Glutamatergic neuron (in vitro differentiated cells): ENCODE measurements around the gene CLPX. TPM values are rescaled to one million over a fixed set of nuclear protein-coding genes. Genes with fewer than 3 reads are reported as not detected.
"Not testable (repeated sequence)": the region's sequence is repeated elsewhere in the genome, so short reads cannot be mapped to it uniquely, and the experiment has no call there.

Source experiments
- DNase-seq: peaks from one replicate; pipeline ENCODE4 v3.0.0; 2022
- H3K27ac Mint-ChIP-seq: one replicate; pipeline ENCODE4 v1.8.0; 2020; ENCODE audit warnings: mild to moderate bottlenecking, mixed read lengths, inconsistent platforms; ENCODE audit not compliant: unreplicated experiment
- H3K27me3 Mint-ChIP-seq: one replicate; pipeline ENCODE4 v1.8.0; 2020; ENCODE audit warnings: mild to moderate bottlenecking, moderate library complexity, mixed read lengths, inconsistent platforms; ENCODE audit not compliant: unreplicated experiment
- H3K36me3 Mint-ChIP-seq: one replicate; pipeline ENCODE4 v1.8.0; 2020; ENCODE audit warnings: mild to moderate bottlenecking, mixed read lengths, inconsistent platforms; ENCODE audit not compliant: unreplicated experiment
- H3K4me1 Mint-ChIP-seq: one replicate; pipeline ENCODE4 v1.8.0; 2020; ENCODE audit warnings: mild to moderate bottlenecking, low read depth, mixed read lengths, inconsistent platforms; ENCODE audit not compliant: unreplicated experiment
- H3K4me3 Mint-ChIP-seq: one replicate; pipeline ENCODE4 v1.8.0; 2020; ENCODE audit warnings: mild to moderate bottlenecking, mixed read lengths, inconsistent platforms; ENCODE audit not compliant: unreplicated experiment
- H3K9me3 Mint-ChIP-seq: one replicate; pipeline ENCODE4 v1.8.0; 2020; ENCODE audit warnings: mild to moderate bottlenecking, moderate library complexity, mixed read lengths, inconsistent platforms; ENCODE audit not compliant: unreplicated experiment
- CTCF ChIP-seq: fragments of 200-600 bp; sonication (generic); IDR thresholded peaks from one replicate; pipeline ENCODE4 v1.5.0; 2021; ENCODE audit not compliant: partially characterized antibody, unreplicated experiment
- total RNA-seq: library from RNA; stranded (reverse); fragmentation: NEBNext Ultra II Directional; extraction: Animal tissue kit (Norgen Biotek cat#: 25700); gene quantifications from one replicate; pipeline ENCODE4 v1.2.1, GENCODE V29; 2021; ENCODE audit not compliant: unreplicated experiment

The CLPX gene
- total RNA-seq, 1 donor from 2014 or later = 28.6 TPM

GRCh38 chr15:65146438-65146837 lies 38.7 kb downstream of the CLPX start:
- H3K4me1 Mint-ChIP-seq = peaks cover 3% of the 10 kb centered on the region
- no peak overlapping the region for H3K4me3 Mint-ChIP-seq
- H3K27ac Mint-ChIP-seq = no peak overlapping the region
- no peaks in the 10 kb centered on the region for H3K27me3 Mint-ChIP-seq
- DNase-seq = no peak
- no peak for TF ChIP-seq CTCF
- H3K9me3 Mint-ChIP-seq = peaks cover 2% of the 10 kb centered on the region
- no peaks in the 10 kb centered on the region for H3K36me3 Mint-ChIP-seq

GRCh38 chr15:65138631-65139030 lies 46.5 kb downstream of the CLPX start:
- not testable (repeated sequence) for H3K27me3 Mint-ChIP-seq, H3K4me3 Mint-ChIP-seq, H3K27ac Mint-ChIP-seq, DNase-seq, H3K4me1 Mint-ChIP-seq
- peaks cover 14% of the 10 kb centered on the region for H3K36me3 Mint-ChIP-seq
- peaks cover 13% of the 10 kb centered on the region for H3K9me3 Mint-ChIP-seq

- Mint-ChIP-seq H3K36me3 (peaks cover 14% of the 10 kb centered on the region), H3K9me3 (peaks cover 14% of the 10 kb centered on the region)
- not testable (repeated sequence) for H3K4me1 Mint-ChIP-seq, H3K4me3 Mint-ChIP-seq, H3K27ac Mint-ChIP-seq, DNase-seq, H3K27me3 Mint-ChIP-seq
Observed at GRCh38 chr15:65137893-65138292, 47.2 kb downstream of the CLPX start.

GRCh38 chr15:65137089-65137488 lies 48.1 kb downstream of the CLPX start:
- not testable (repeated sequence) for H3K4me1 Mint-ChIP-seq, H3K4me3 Mint-ChIP-seq, DNase-seq, H3K27ac Mint-ChIP-seq, H3K27me3 Mint-ChIP-seq
- Mint-ChIP-seq H3K9me3 (peaks cover 14% of the 10 kb centered on the region), H3K36me3 (peaks cover 14% of the 10 kb centered on the region)

GRCh38 chr15:65134538-65134937 lies 50.6 kb downstream of the CLPX start:
- H3K4me3 Mint-ChIP-seq = peak overlapping the region; percentile 90
- DNase-seq = no peak
- H3K27me3 Mint-ChIP-seq = peaks cover 6% of the 10 kb centered on the region
- TF ChIP-seq CTCF = no peak
- peaks cover 14% of the 10 kb centered on the region for H3K9me3 Mint-ChIP-seq
- peaks cover 8% of the 10 kb centered on the region for H3K4me1 Mint-ChIP-seq
- H3K36me3 Mint-ChIP-seq = peaks cover 13% of the 10 kb centered on the region
- H3K27ac Mint-ChIP-seq = peak overlapping the region; percentile 96

- peaks cover 6% of the 10 kb centered on the region for H3K27me3 Mint-ChIP-seq
- H3K27ac Mint-ChIP-seq = peak within 1 kb of the TSS; percentile 96
- H3K36me3 Mint-ChIP-seq = peaks cover 8% of the 10 kb centered on the region
- H3K4me1 Mint-ChIP-seq = peaks cover 8% of the 10 kb centered on the region
- no peak for TF ChIP-seq CTCF
- peaks cover 14% of the 10 kb centered on the region for H3K9me3 Mint-ChIP-seq
- H3K4me3 Mint-ChIP-seq = peak within 1 kb of the TSS; percentile 90
- DNase-seq = peak; percentile 79
Observed at GRCh38 chr15:65133548-65134200, 51.5 kb downstream of the CLPX start, which contains the start of gene PDCD7. PDCD7 (minus strand) TSS chr15:65133808; CDS start chr15:65133781, 27 bp downstream.
